ENCODE data around the gene RELA. TPM values are rescaled to one million over a fixed set of nuclear protein-coding genes. Genes with fewer than 3 reads are reported as not detected.

The RELA gene
- polyA plus RNA-seq, 2 of the 4 experiments (the other 2 are of a cell fraction): 28.9 to 55.1 TPM

DNA sequence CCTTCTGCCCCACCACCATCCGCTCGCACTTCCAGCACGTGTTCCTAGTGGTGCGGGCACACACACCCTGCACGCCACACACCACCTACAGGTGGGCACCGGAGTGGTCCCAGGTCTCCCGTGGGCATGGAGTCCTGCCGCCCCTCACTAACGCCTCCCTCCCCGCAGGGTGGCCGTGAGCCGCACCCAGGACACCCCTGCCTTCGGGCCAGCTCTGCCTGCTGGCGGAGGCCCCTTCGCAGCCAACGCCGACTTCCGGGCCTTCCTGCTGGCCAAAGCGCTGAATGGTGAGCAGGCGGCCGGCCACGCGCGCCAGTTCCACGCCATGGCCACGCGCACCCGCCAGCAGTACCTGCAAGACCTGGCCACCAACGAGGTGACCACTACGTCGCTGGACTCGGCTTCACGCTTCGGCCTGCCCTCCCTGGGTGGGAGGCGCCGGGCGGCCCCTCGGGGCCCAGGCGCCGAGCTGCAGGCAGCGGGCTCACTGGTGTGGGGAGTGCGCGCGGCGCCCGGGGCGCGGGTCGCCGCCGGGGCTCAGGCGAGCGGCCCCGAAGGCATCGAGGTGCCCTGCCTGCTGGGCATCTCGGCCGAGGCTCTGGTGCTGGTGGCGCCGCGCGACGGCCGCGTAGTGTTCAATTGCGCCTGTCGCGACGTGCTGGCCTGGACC lies 16.3 kb downstream of the RELA start:
- H3K4me3 ChIP-seq: peak overlapping the region; percentile 51; the same call in 2 of the 3 replicates
- no peak for ATAC-seq
- H3K4me2 ChIP-seq: peak overlapping the region; percentile 81
- DNase-seq (ENCODE audit: low read depth in 1 of 2, low spot score in 1 of 2): no peak
- no peaks in the 10 kb centered on the region for H3K9me3 ChIP-seq
- peaks cover 17% of the 10 kb centered on the region; the same call in 2 of the 3 replicates for H3K4me1 ChIP-seq
- peak overlapping the region; percentile 74 to 91; a peak in 5 of 6 replicates for H3K27ac ChIP-seq
- no peak for TF ChIP-seq HDAC2 (IDR thresholded peaks at IDR 0.05)
- TF ChIP-seq NFE2L2 (conservative IDR thresholded peaks at IDR 0.05; ENCODE audit: low read length): no peak
- no peak for TF ChIP-seq ZFP36 (IDR thresholded peaks at IDR 0.05; ENCODE audit: borderline replicate concordance, partially characterized antibody)
- TF ChIP-seq CHD4 (IDR thresholded peaks at IDR 0.05; ENCODE audit: borderline replicate concordance): no peak
- no peak for TF ChIP-seq EHF (CRISPR knock-in tag; IDR thresholded peaks at IDR 0.05)
- no peak for TF ChIP-seq ZC3H11A (IDR thresholded peaks at IDR 0.05)
- no peak for TF ChIP-seq HOXA7 (CRISPR knock-in tag; IDR thresholded peaks at IDR 0.05)
- TF ChIP-seq FOXS1 (CRISPR knock-in tag; IDR thresholded peaks at IDR 0.05): no peak
- no peak for TF ChIP-seq RARB (CRISPR knock-in tag; IDR thresholded peaks at IDR 0.05)
- no peak for TF ChIP-seq JUNB (IDR thresholded peaks at IDR 0.05)
- no peak for TF ChIP-seq CHD2 (IDR thresholded peaks at IDR 0.05; ENCODE audit: low read length, partially characterized antibody)
- no peak for FAIRE-seq
- POLR2A ChIA-PET: interaction anchor here (1.2 kb wide), 1 partner anchor 17 kb away, joined by 4 read pairs; the partner anchor contains the start of gene RELA
- 96% methylated on average over 39 of the region's 68 CpGs for WGBS (ENCODE audit: missing lambda C conversion rate)
- CTCF ChIA-PET: interaction anchor here (0.6 to 1.6 kb wide), 5 partner anchors 9 to 158 kb away, joined by 3 to 5 read pairs (median 4); no protein-coding TSS in a partner anchor

- Histone ChIP-seq H3K27ac (no peak overlapping the region), H3K4me2 (no peak overlapping the region), H3K4me3 (no peak overlapping the region), H3K4me1 (peaks cover 16% of the 10 kb centered on the region; the same call in 2 of the 3 replicates), H3K9me3 (no peaks in the 10 kb centered on the region)
- ChIA-PET CTCF (interaction anchor here (1.3 to 1.6 kb wide), 4 partner anchors 13 to 105 kb away, joined by 3 to 5 read pairs (median 4); no protein-coding TSS in a partner anchor), POLR2A (no interaction called here)
- WGBS (ENCODE audit: missing lambda C conversion rate): 75% methylated on average over 10 of the region's 10 CpGs
- DNase-seq (ENCODE audit: low read depth in 1 of 2, low spot score in 1 of 2) (no peak), ATAC-seq (no peak), FAIRE-seq (no peak)
- TF ChIP-seq NR3C1 (IDR thresholded peaks at IDR 0.05) (no peak), ZNF302 (CRISPR knock-in tag; IDR thresholded peaks at IDR 0.05) (no peak), FOSB (CRISPR knock-in tag; IDR thresholded peaks at IDR 0.05) (no peak), RARB (CRISPR knock-in tag; IDR thresholded peaks at IDR 0.05) (no peak), HEYL (CRISPR knock-in tag; IDR thresholded peaks at IDR 0.05) (no peak), HOXA7 (CRISPR knock-in tag; IDR thresholded peaks at IDR 0.05) (no peak), ELK1 (IDR thresholded peaks at IDR 0.05; ENCODE audit: low read depth, low read length) (no peak), MYC (IDR thresholded peaks at IDR 0.05; ENCODE audit: borderline replicate concordance, low read length) (no peak), HOXB5 (CRISPR knock-in tag; IDR thresholded peaks at IDR 0.05) (no peak), GATA3 (IDR thresholded peaks at IDR 0.05; ENCODE audit: borderline replicate concordance) (no peak), POLR2AphosphoS2 (conservative IDR thresholded peaks at IDR 0.05; ENCODE audit: low read length) (no peak), HOXB13 (CRISPR knock-in tag; IDR thresholded peaks at IDR 0.05; ENCODE audit: low read depth) (no peak), EP300 (IDR thresholded peaks at IDR 0.05) (no peak), MAFK (IDR thresholded peaks at IDR 0.05; ENCODE audit: partially characterized antibody) (no peak), NPAS2 (CRISPR knock-in tag; IDR thresholded peaks at IDR 0.05; ENCODE audit: borderline replicate concordance) (no peak), SMC3 (IDR thresholded peaks at IDR 0.05) (no peak)
- TF ChIP-seq, protein P1, sequence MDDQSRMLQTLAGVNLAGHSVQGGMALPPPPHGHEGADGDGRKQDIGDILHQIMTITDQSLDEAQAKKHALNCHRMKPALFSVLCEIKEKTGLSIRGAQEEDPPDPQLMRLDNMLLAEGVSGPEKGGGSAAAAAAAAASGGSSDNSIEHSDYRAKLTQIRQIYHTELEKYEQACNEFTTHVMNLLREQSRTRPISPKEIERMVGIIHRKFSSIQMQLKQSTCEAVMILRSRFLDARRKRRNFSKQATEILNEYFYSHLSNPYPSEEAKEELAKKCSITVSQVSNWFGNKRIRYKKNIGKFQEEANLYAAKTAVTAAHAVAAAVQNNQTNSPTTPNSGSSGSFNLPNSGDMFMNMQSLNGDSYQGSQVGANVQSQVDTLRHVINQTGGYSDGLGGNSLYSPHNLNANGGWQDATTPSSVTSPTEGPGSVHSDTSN (IDR thresholded peaks at IDR 0.05): no peak
These were observed 17.0 kb downstream of the RELA start for GRCh38 chr11:65645710-65646109.
